Measurements from ENCODE around the gene KCNJ6.

- TF ChIP-seq, protein P1, sequence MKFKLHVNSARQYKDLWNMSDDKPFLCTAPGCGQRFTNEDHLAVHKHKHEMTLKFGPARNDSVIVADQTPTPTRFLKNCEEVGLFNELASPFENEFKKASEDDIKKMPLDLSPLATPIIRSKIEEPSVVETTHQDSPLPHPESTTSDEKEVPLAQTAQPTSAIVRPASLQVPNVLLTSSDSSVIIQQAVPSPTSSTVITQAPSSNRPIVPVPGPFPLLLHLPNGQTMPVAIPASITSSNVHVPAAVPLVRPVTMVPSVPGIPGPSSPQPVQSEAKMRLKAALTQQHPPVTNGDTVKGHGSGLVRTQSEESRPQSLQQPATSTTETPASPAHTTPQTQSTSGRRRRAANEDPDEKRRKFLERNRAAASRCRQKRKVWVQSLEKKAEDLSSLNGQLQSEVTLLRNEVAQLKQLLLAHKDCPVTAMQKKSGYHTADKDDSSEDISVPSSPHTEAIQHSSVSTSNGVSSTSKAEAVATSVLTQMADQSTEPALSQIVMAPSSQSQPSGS (CRISPR knock-in tag; IDR thresholded peaks at IDR 0.05), result no peak
- TF ChIP-seq NUFIP1 (IDR thresholded peaks at IDR 0.05; ENCODE audit: partially characterized antibody) (no peak), ZKSCAN1 (IDR thresholded peaks at IDR 0.05; ENCODE audit: low read depth, low read length) (no peak), MTF1 (CRISPR knock-in tag; IDR thresholded peaks at IDR 0.05; ENCODE audit: borderline replicate concordance) (no peak), EGR1 (conservative IDR thresholded peaks at IDR 0.05) (no peak), POLR2AphosphoS5 (IDR thresholded peaks at IDR 0.05; ENCODE audit: control insufficient read depth, insufficient read depth, low read depth, low read length) (no peak), CTCF (IDR thresholded peaks at IDR 0.05 in 2 of 3, conservative IDR thresholded peaks at IDR 0.05 in 1 of 3; ENCODE audit: insufficient read depth in 2 of 3, low read depth in 1 of 3, low read length in 3 of 3) (no peak), FOS (IDR thresholded peaks at IDR 0.05; ENCODE audit: extremely low read depth, insufficient read length) (no peak), FUS (optimal IDR thresholded peaks at IDR 0.05; ENCODE audit: low read depth, low read length) (no peak), EP300 (IDR thresholded peaks at IDR 0.05; ENCODE audit: low read length) (no peak), CBX2 (IDR thresholded peaks at IDR 0.05; ENCODE audit: insufficient read depth, low read length, poor library complexity, severe bottlenecking) (no peak), FIP1L1 (IDR thresholded peaks at IDR 0.05; ENCODE audit: low read depth, low read length, poor library complexity, severe bottlenecking) (no peak), ZFP36 (IDR thresholded peaks at IDR 0.05; ENCODE audit: low read depth, low read length, partially characterized antibody) (no peak)
These were observed 37.2 kb downstream of the KCNJ6 start for GRCh38 chr21:37878946-37879660.

Measured in K562 (cell line).